Panc1 (cell line): ENCODE data around the gene FANK1. TPM values are rescaled to one million over a fixed set of nuclear protein-coding genes. Genes with fewer than 3 reads are reported as not detected.
A peak's percentile ranks its signal among the peaks of the same experiment; 100 is the strongest.
"Not testable (repeated sequence)": the region's sequence is repeated elsewhere in the genome, so short reads cannot be mapped to it uniquely, and the experiment has no call there.

Source experiments
- ATAC-seq: fragments of 200-7000 bp; cut with Tn5 transposase; 2 replicates; pipeline ENCODE4 v1.9.1; 2020; ENCODE audit warnings: mild to moderate bottlenecking, moderate library complexity
- BruUV-seq: library from RNA; stranded (reverse); fragments of 400-500 nt; replicated peaks from 2 replicates; lab custom pipeline; 2021; lab: Mats Ljungman, UMichigan
- CTCF ChIA-PET: fragments of 300-600 bp; sonication (Branson Sonifier 250); formaldehyde crosslinking; loops from one replicate; lab custom pipeline; 2022; ENCODE audit warnings: antibody characterized with exemption; lab: Charles Lee
- POLR2A ChIA-PET: fragments of 300-600 bp; sonication (Branson Sonifier 250); formaldehyde crosslinking; loops from one replicate; lab custom pipeline; 2022; ENCODE audit warnings: antibody characterized with exemption; lab: Charles Lee
- DNase-seq: peaks from one replicate; pipeline ENCODE4 v3.0.0-alpha.2; 2010; ENCODE audit warnings: low read depth, low spot score
- H3K27ac ChIP-seq: 2 replicates; pipeline ENCODE4 v1.5.1; 2011; ENCODE audit warnings: mild to moderate bottlenecking, low read length, inconsistent platforms
- H3K27me3 ChIP-seq: fragments of 200-500 bp; sonication (Bioruptor generic); 2 replicates; pipeline ENCODE4 v1.6.0; 2014; ENCODE audit warnings: low read length, inconsistent platforms; ENCODE audit not compliant: control insufficient read depth, insufficient read depth
- H3K36me3 ChIP-seq: fragments of 200-500 bp; sonication (Bioruptor generic); 2 replicates; pipeline ENCODE4 v1.5.1; 2014; ENCODE audit warnings: inconsistent platforms, mild to moderate bottlenecking, low read length, moderate library complexity; ENCODE audit not compliant: control insufficient read depth, insufficient read depth
- H3K4me1 ChIP-seq: 2 replicates; pipeline ENCODE4 v1.5.1; 2011; ENCODE audit warnings: inconsistent platforms, mild to moderate bottlenecking, low read length, moderate library complexity; ENCODE audit not compliant: control insufficient read depth, insufficient read depth
- H3K4me3 ChIP-seq, 2 experiments: 2 replicates each; pipeline ENCODE4 v1.5.1; 2011 to 2012; ENCODE audit warnings: low read depth in 2 of 2, low read length in 2 of 2, mild to moderate bottlenecking in 2 of 2, inconsistent platforms in 1 of 2, moderate library complexity in 1 of 2
- H3K9me3 ChIP-seq: fragments of 200-500 bp; sonication (Bioruptor generic); 2 replicates; pipeline ENCODE4 v1.5.1; 2014; ENCODE audit warnings: low read depth, mild to moderate bottlenecking, inconsistent platforms, low read length, moderate library complexity; ENCODE audit not compliant: control insufficient read depth, insufficient read depth
- POLR2AphosphoS5 ChIP-seq: IDR thresholded peaks from 2 replicates; pipeline ENCODE4 v1.6.1; 2012; ENCODE audit warnings: mild to moderate bottlenecking, low read depth, low read length, moderate library complexity
- in situ Hi-C: cut with HindIII; loops from 2 replicates; pipeline ENCODE4 v1.10.0; 2016; ENCODE audit warnings: low sequenced_read_pairs, low pct_unique_long_range_greater_than_20kb
- intact Hi-C: fragments of 100-400 bp; cut with micrococcal nuclease; formaldehyde crosslinking; loops from one replicate; pipeline ENCODE4 v1.10.0; 2022; ENCODE audit not compliant: unreplicated experiment
- total RNA-seq: library from RNA; stranded (reverse); gene quantifications from one replicate; pipeline ENCODE4 v1.2.1, GENCODE V29; 2021; ENCODE audit not compliant: unreplicated experiment

FANK1 gene
- total RNA-seq, 1 experiment from 2014 or later: 19.1 TPM

GRCh38 chr10:125897317-125897716, 953 bp downstream of the FANK1 start:
- ATAC-seq, H3K36me3 ChIP-seq, H3K27me3 ChIP-seq, DNase-seq, intact Hi-C loops, H3K9me3 ChIP-seq, in situ Hi-C loops: not testable (repeated sequence)
- Histone ChIP-seq H3K4me1 (peaks cover 32% of the 10 kb centered on the region), H3K27ac (peak overlapping the region; percentile 94), H3K4me3 (peak overlapping the region; percentile 70 to 84)
- ChIA-PET POLR2A (interaction anchor here (0.6 to 1.4 kb wide), 2 partner anchors 15 to 184 kb away, joined by 3 read pairs; no protein-coding TSS in a partner anchor), CTCF (interaction anchor here (0.7 kb wide), 1 partner anchor 851 kb away, joined by 3 read pairs; no protein-coding TSS in a partner anchor)
- TSS peak; percentile 72 for BruUV-seq

GRCh38 chr10:125900963-125901362, 4.6 kb downstream of the FANK1 start:
- H3K36me3 ChIP-seq, H3K4me3 ChIP-seq, POLR2A ChIA-PET, H3K9me3 ChIP-seq, in situ Hi-C loops, intact Hi-C loops, BruUV-seq, CTCF ChIA-PET, H3K27me3 ChIP-seq: not testable (repeated sequence)
- peak; percentile 61 for ATAC-seq
- H3K27ac ChIP-seq: peak overlapping the region; percentile 82
- TF ChIP-seq POLR2AphosphoS5: peak; percentile 39; the same call in 1 of the 2 replicates
- H3K4me1 ChIP-seq: peaks cover 41% of the 10 kb centered on the region
- peak; percentile 79 for DNase-seq

GRCh38 chr10:125903135-125903640, 6.8 kb downstream of the FANK1 start:
- ATAC-seq, H3K27me3 ChIP-seq, in situ Hi-C loops, H3K9me3 ChIP-seq, CTCF ChIA-PET, H3K36me3 ChIP-seq, H3K4me3 ChIP-seq, POLR2A ChIA-PET, BruUV-seq, DNase-seq, intact Hi-C loops: not testable (repeated sequence)
- Histone ChIP-seq H3K4me1 (peaks cover 38% of the 10 kb centered on the region), H3K27ac (peak overlapping the region; percentile 75)

- ATAC-seq, H3K4me3 ChIP-seq, DNase-seq, CTCF ChIA-PET, H3K9me3 ChIP-seq, in situ Hi-C loops, intact Hi-C loops, H3K27me3 ChIP-seq, H3K36me3 ChIP-seq, BruUV-seq: not testable (repeated sequence)
- POLR2A ChIA-PET: interaction anchor here (0.6 to 0.7 kb wide), 2 partner anchors 103 to 1590 kb away, joined by 3 to 6 read pairs; no protein-coding TSS in a partner anchor
- Histone ChIP-seq H3K4me1 (peaks cover 27% of the 10 kb centered on the region), H3K27ac (peak overlapping the region; percentile 42; the same call in 1 of the 2 replicates)
Measured at GRCh38 chr10:125905069-125905994, 9.0 kb downstream of the FANK1 start.

- ATAC-seq, H3K36me3 ChIP-seq, H3K27me3 ChIP-seq, H3K27ac ChIP-seq, POLR2A ChIA-PET, DNase-seq, CTCF ChIA-PET, H3K4me3 ChIP-seq, intact Hi-C loops, in situ Hi-C loops, H3K9me3 ChIP-seq, BruUV-seq: not testable (repeated sequence)
- H3K4me1 ChIP-seq: peaks cover 19% of the 10 kb centered on the region
Measured at GRCh38 chr10:125907598-125907997, 11.2 kb downstream of the FANK1 start.

GRCh38 chr10:125908813-125909212, 12.4 kb downstream of the FANK1 start:
- H3K27ac ChIP-seq, H3K36me3 ChIP-seq, DNase-seq, BruUV-seq, H3K9me3 ChIP-seq, intact Hi-C loops, H3K27me3 ChIP-seq, CTCF ChIA-PET, H3K4me3 ChIP-seq, POLR2A ChIA-PET, H3K4me1 ChIP-seq, in situ Hi-C loops: not testable (repeated sequence)
- 0 out of 2 replicates have a peak, but pooled peaks have one; percentile 36 for ATAC-seq

- ATAC-seq, in situ Hi-C loops, H3K36me3 ChIP-seq, H3K27me3 ChIP-seq, H3K4me1 ChIP-seq, H3K4me3 ChIP-seq, intact Hi-C loops, H3K9me3 ChIP-seq, POLR2A ChIA-PET, DNase-seq, H3K27ac ChIP-seq, BruUV-seq, CTCF ChIA-PET: not testable (repeated sequence)
Measured at GRCh38 chr10:125909491-125909890, 13.1 kb downstream of the FANK1 start.
